Measurements from ENCODE around the gene CALY. TPM values are rescaled to one million over a fixed set of nuclear protein-coding genes. Genes with fewer than 3 reads are reported as not detected.
A peak's percentile ranks its signal among the peaks of the same experiment; 100 is the strongest.

CALY gene
- total and polyA plus RNA-seq, 8 donors, result 0.22 to 0.55 (median 0.27) TPM; not detected in 5

DNA sequence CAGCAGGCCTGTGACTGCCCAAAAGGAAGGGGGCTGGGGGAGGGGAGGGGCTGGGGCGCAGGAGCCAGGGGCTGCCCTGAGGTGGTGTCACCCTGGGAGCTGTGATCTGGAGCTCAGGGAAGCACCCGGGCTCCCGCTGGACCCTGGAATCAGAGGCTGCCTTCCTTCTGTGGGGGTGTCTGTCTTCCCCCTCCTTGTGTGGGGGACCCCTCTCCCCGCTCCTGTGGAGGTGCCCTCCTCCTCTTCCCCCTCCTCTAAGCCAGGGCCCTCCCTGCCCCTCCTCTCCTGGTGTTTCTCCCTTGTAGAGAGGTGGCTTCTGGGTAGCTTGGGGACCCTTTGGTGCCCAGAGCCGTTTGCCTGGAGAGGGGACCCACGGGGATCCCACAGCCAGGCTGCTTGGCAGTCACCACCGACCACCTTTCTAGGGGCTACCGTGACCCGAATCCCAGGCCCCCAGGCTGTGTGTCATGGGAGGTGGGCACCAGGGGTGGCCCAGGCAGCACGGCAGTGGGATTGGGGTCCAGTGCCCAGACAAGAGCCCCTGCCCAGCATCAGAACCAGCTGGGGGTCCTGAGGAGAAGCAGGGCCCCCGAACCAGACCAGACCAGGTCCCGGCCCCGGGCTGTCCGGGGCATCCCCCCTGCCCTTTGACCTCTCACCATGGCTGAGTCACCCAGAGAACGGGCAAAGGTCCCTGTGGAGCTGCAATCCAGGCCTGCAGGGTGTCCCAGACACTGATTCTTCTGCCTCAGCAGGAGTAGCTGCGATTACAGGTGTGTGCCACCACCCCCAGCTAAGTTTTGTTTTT, 11.2 kb upstream of the CALY start:
- Histone ChIP-seq H3K9me3 (no peaks in the 10 kb centered on the region), H3K36me3 (no peaks in the 10 kb centered on the region), H3K27ac (no peak overlapping the region), H3K27me3 (peaks cover 5 to 92% of the 10 kb centered on the region in 2 donors), H3K4me1 (no peaks in the 10 kb centered on the region), H3K4me3 (no peak overlapping the region)
- DNase-seq (peak in 1 of 4 donors; percentile 63), ATAC-seq (no peak)
- no peak for TF ChIP-seq CTCF (IDR thresholded peaks at IDR 0.05)
- intact Hi-C loops (cut with DNase I), result no loop called here

DNA sequence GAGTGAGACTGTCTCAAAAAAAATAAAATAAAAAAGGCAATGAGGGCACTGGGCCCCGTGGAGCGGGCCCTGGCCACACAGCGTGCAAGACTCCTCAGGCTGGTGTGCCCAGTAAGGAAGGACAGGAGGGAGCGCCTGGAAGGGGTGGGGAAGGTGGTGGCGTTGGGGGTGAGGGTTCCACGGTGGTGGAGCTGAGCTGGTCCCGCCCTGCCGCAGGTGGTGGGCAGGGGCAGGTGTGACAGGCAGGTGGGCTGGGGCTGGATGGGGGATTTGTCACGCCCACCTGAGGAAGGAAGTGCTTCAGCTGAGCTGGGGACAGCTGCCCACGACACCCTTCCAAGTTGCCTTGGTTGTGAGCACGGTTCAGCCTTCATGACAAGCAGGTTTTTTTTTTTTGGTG, 9.7 kb upstream of the CALY start:
- H3K36me3 ChIP-seq, result no peaks in the 10 kb centered on the region
- intact Hi-C loops (cut with DNase I), result no loop called here
- H3K27ac ChIP-seq, result no peak overlapping the region
- H3K9me3 ChIP-seq, result no peaks in the 10 kb centered on the region
- H3K4me1 ChIP-seq, result no peaks in the 10 kb centered on the region
- TF ChIP-seq CTCF (IDR thresholded peaks at IDR 0.05), result no peak
- ATAC-seq (no peak), DNase-seq (peak in 1 of 4 donors; percentile 52)
- no peak overlapping the region for H3K4me3 ChIP-seq
- H3K27me3 ChIP-seq, result peaks cover 5 to 99% of the 10 kb centered on the region in 2 donors

GRCh38 chr10:133344236-133344635, 7.5 kb upstream of the CALY start:
- DNase-seq (no peak), ATAC-seq (no peak)
- Histone ChIP-seq H3K27me3 (peaks cover 5 to 95% of the 10 kb centered on the region in 2 donors), H3K4me3 (no peak overlapping the region), H3K27ac (no peak overlapping the region), H3K4me1 (no peaks in the 10 kb centered on the region), H3K9me3 (no peaks in the 10 kb centered on the region), H3K36me3 (no peaks in the 10 kb centered on the region)
- intact Hi-C loops (cut with DNase I), result no loop called here
- no peak for TF ChIP-seq CTCF (IDR thresholded peaks at IDR 0.05)

GRCh38 chr10:133343558-133343957, 6.9 kb upstream of the CALY start:
- DNase-seq (no peak), ATAC-seq (no peak)
- TF ChIP-seq CTCF (IDR thresholded peaks at IDR 0.05), result no peak
- no peak overlapping the region for H3K27ac ChIP-seq
- no peaks in the 10 kb centered on the region for H3K36me3 ChIP-seq
- H3K4me3 ChIP-seq, result no peak overlapping the region
- H3K27me3 ChIP-seq, result peaks cover 5 to 89% of the 10 kb centered on the region in 2 donors
- intact Hi-C loops (cut with DNase I), result no loop called here
- H3K4me1 ChIP-seq, result no peaks in the 10 kb centered on the region
- no peaks in the 10 kb centered on the region for H3K9me3 ChIP-seq

- Histone ChIP-seq H3K4me1 (no peaks in the 10 kb centered on the region), H3K27me3 (peaks cover 5 to 84% of the 10 kb centered on the region in 2 donors), H3K27ac (no peak overlapping the region), H3K9me3 (no peaks in the 10 kb centered on the region), H3K36me3 (no peaks in the 10 kb centered on the region), H3K4me3 (no peak overlapping the region)
- DNase-seq (peak in 1 of 4 donors; percentile 45), ATAC-seq (no peak)
- intact Hi-C loops (cut with DNase I), result no loop called here
- no peak for TF ChIP-seq CTCF (IDR thresholded peaks at IDR 0.05)
These were observed 6.2 kb upstream of the CALY start for GRCh38 chr10:133342942-133343341.

Measured in left lung (tissue), 10 donors.